Limb (tissue), 2 donors: ENCODE results near the gene MCF2L.

Experiments used
- DNase-seq, 2 donors: peaks; one replicate each; pipeline ENCODE4 v3.0.0-alpha.2; 2016; ENCODE audit errors: extremely low spot score in 2 of 2

The MCF2L gene

GRCh38 chr13:112963641-112964040 is 5.4 kb upstream of the MCF2L start:
- DNase-seq = no peak

GRCh38 chr13:112964971-112965492 is 4.0 kb upstream of the MCF2L start:
- no peak for DNase-seq

GRCh38 chr13:112965573-112966115 is 3.4 kb upstream of the MCF2L start:
- no peak for DNase-seq

GRCh38 chr13:112966776-112967175 is 2.2 kb upstream of the MCF2L start:
- DNase-seq = no peak

GRCh38 chr13:112967686-112968379 is 1.2 kb upstream of the MCF2L start:
- DNase-seq = no peak

- DNase-seq = peak in 1 of 2 donors; percentile 69
Measured at GRCh38 chr13:112968380-112968909, 569 bp upstream of the MCF2L start.

GRCh38 chr13:112969692-112970338 is 801 bp downstream of the MCF2L start:
- DNase-seq = no peak

GRCh38 chr13:112970552-112971287 is 1.7 kb downstream of the MCF2L start:
- no peak for DNase-seq

- DNase-seq = no peak
Measured at GRCh38 chr13:112971288-112971643, 2.3 kb downstream of the MCF2L start.

- DNase-seq = no peak
Measured at GRCh38 chr13:112972258-112972657, 3.2 kb downstream of the MCF2L start.

- DNase-seq = no peak
Measured at GRCh38 chr13:112972867-112973576, 4.0 kb downstream of the MCF2L start.

- DNase-seq = no peak
Measured at GRCh38 chr13:112973577-112973951, 4.5 kb downstream of the MCF2L start.

- DNase-seq = no peak
Measured at GRCh38 chr13:112974125-112974524, 5.1 kb downstream of the MCF2L start.

GRCh38 chr13:112974671-112975070 is 5.7 kb downstream of the MCF2L start:
- peak in 1 of 2 donors; percentile 31 for DNase-seq

- DNase-seq = no peak
Measured at GRCh38 chr13:112975401-112975939, 6.5 kb downstream of the MCF2L start.

GRCh38 chr13:112976526-112976925 is 7.5 kb downstream of the MCF2L start:
- DNase-seq = no peak

- no peak for DNase-seq
Measured at GRCh38 chr13:112977091-112977490, 8.1 kb downstream of the MCF2L start.

GRCh38 chr13:112977525-112977924 is 8.5 kb downstream of the MCF2L start:
- no peak for DNase-seq

GRCh38 chr13:112978561-112979405 is 9.8 kb downstream of the MCF2L start:
- DNase-seq = no peak

GRCh38 chr13:112979406-112979902 is 10.4 kb downstream of the MCF2L start:
- no peak for DNase-seq
